Omental fat pad (tissue), 4 donors: ENCODE measurements around the gene RCOR2. TPM values are rescaled to one million over a fixed set of nuclear protein-coding genes. Genes with fewer than 3 reads are reported as not detected.

Source experiments
- ATAC-seq: fragments of 150-250 bp; one replicate; pipeline ENCODE4 v1.9.1; 2016; ENCODE audit warnings: mild to moderate bottlenecking, moderate library complexity; ENCODE audit not compliant: low FRiP score
- DNase-seq: peaks from one replicate; pipeline ENCODE4 v3.0.0-alpha.2; 2019; ENCODE audit warnings: low spot score
- CTCF ChIP-seq, 3 donors: fragments of 450-650 bp; IDR thresholded peaks; one replicate each; pipeline ENCODE4 v1.5.1; 2016 to 2017; ENCODE audit warnings: antibody characterized with exemption in 3 of 3, mild to moderate bottlenecking in 3 of 3, moderate library complexity in 2 of 3
- total RNA-seq, 4 donors: library from RNA; depleted of rRNA; stranded (reverse); fragments of >200 nt; gene quantifications; one replicate each; pipeline ENCODE4 v1.1.0, GENCODE V29; 2016

Gene RCOR2
- total RNA-seq, 4 donors from 2014 or later = 0.32 TPM; not detected in 3

- no peak for TF ChIP-seq CTCF (IDR thresholded peaks at IDR 0.05)
- DNase-seq (no peak), ATAC-seq (no peak)
Observed at GRCh38 chr11:63906585-63906984, 10.4 kb downstream of the RCOR2 start.

GRCh38 chr11:63906087-63906486, 10.9 kb downstream of the RCOR2 start:
- no peak for DNase-seq
- no peak for TF ChIP-seq CTCF (IDR thresholded peaks at IDR 0.05)
- ATAC-seq = no peak

- TF ChIP-seq CTCF (IDR thresholded peaks at IDR 0.05) = no peak
- no peak for DNase-seq
Observed at GRCh38 chr11:63905179-63905578, 11.8 kb downstream of the RCOR2 start.

GRCh38 chr11:63904743-63905142, 12.2 kb downstream of the RCOR2 start:
- DNase-seq (no peak), ATAC-seq (no peak)

More at GRCh38 chr11:63905179-63905578, 11.8 kb downstream of the RCOR2 start:
- ATAC-seq = no peak

GRCh38 chr11:63903884-63904283, 13.1 kb downstream of the RCOR2 start:
- ATAC-seq (no peak), DNase-seq (no peak)
- no peak for TF ChIP-seq CTCF (IDR thresholded peaks at IDR 0.05)

More at GRCh38 chr11:63904743-63905142, 12.2 kb downstream of the RCOR2 start:
- TF ChIP-seq CTCF (IDR thresholded peaks at IDR 0.05) = no peak

- no peak for TF ChIP-seq CTCF (IDR thresholded peaks at IDR 0.05)
- DNase-seq = no peak
- ATAC-seq = no peak
Observed at GRCh38 chr11:63901660-63902059, 15.3 kb downstream of the RCOR2 start.

GRCh38 chr11:63897459-63898146, 19.4 kb downstream of the RCOR2 start:
- ATAC-seq = no peak
- TF ChIP-seq CTCF (IDR thresholded peaks at IDR 0.05) = no peak
- DNase-seq = no peak
